OCI-LY3 (cell line): ENCODE measurements around the gene SULT2A1.
"Not testable (repeated sequence)": the region's sequence is repeated elsewhere in the genome, so short reads cannot be mapped to it uniquely, and the experiment has no call there.

Experiments used
- H2AFZ ChIP-seq: fragments of 200-600, 300-600 bp; shearing (Covaris generic); 2 replicates; pipeline ENCODE4 v1.6.0; 2014; ENCODE audit warnings: antibody characterized with exemption, low read depth, low read length
- H3K27ac ChIP-seq: fragments of 200-600, 300-600 bp; sonication (generic); 2 replicates; pipeline ENCODE4 v1.5.1; 2014; ENCODE audit warnings: mild to moderate bottlenecking, low read length, moderate library complexity, mixed read lengths
- H3K27me3 ChIP-seq: fragments of 200-600, 300-600 bp; sonication (generic); 2 replicates; pipeline ENCODE4 v1.6.1; 2014; ENCODE audit warnings: low read depth, low read length, mixed read lengths
- H3K36me3 ChIP-seq: fragments of 200-600, 300-600 bp; sonication (generic); replicated peaks from 2 replicates; pipeline ENCODE3; 2014; ENCODE audit warnings: low read depth, low read length, mixed read lengths
- H3K4me1 ChIP-seq: fragments of 300-600, 200-600 bp; sonication (generic); 2 replicates; pipeline ENCODE4 v1.6.1; 2014; ENCODE audit warnings: low read length, mixed read lengths
- H3K4me2 ChIP-seq: fragments of 200-600, 300-600 bp; sonication (generic); 2 replicates; pipeline ENCODE4 v1.6.1; 2014; ENCODE audit warnings: low read length, mixed read lengths
- H3K4me3 ChIP-seq: fragments of 300-600, 200-600 bp; sonication (generic); 2 replicates; pipeline ENCODE4 v1.5.1; 2014; ENCODE audit warnings: antibody characterized with exemption, mild to moderate bottlenecking, low read length, moderate library complexity
- H3K79me2 ChIP-seq: fragments of 300-600, 200-600 bp; shearing (Covaris generic); 2 replicates; pipeline ENCODE4 v1.6.1; 2014; ENCODE audit warnings: mild to moderate bottlenecking, low read length, mixed read lengths
- H3K9ac ChIP-seq: fragments of 300-600, 200-600 bp; shearing (Covaris generic); 2 replicates; pipeline ENCODE4 v1.6.0; 2014; ENCODE audit warnings: mild to moderate bottlenecking, low read length, moderate library complexity
- H3K9me3 ChIP-seq: fragments of 200-600, 300-600 bp; shearing (Covaris generic); 2 replicates; pipeline ENCODE4 v1.6.1; 2014; ENCODE audit warnings: low read length, mixed read lengths; ENCODE audit not compliant: insufficient read depth
- H4K20me1 ChIP-seq: fragments of 200-600, 300-600 bp; sonication (generic); 2 replicates; pipeline ENCODE4 v1.6.1; 2016; ENCODE audit warnings: low read length, mixed read lengths; ENCODE audit not compliant: insufficient read depth
- CTCF ChIP-seq: fragments of 200-600, 300-600 bp; sonication (generic); IDR thresholded peaks from 2 replicates; pipeline ENCODE4 v1.5.1; 2014; ENCODE audit warnings: antibody characterized with exemption, low read length, low read depth
- EZH2phosphoT487 ChIP-seq: fragments of 200-600 bp; shearing (Covaris generic); IDR thresholded peaks from 2 replicates; pipeline ENCODE4 v1.6.1; 2018; ENCODE audit warnings: antibody characterized with exemption, mixed run types, low read depth

The SULT2A1 gene

GRCh38 chr19:47886010-47886559 is at the start of gene SULT2A1:
TSS of gene SULT2A1 (minus strand) at chr19:47886315. CDS start at chr19:47886257, 58 bp downstream.
- Histone ChIP-seq H3K4me2 (no peak within 1 kb of the TSS), H2AFZ (no peak within 1 kb of the TSS), H3K79me2 (no peaks in the 10 kb centered on the region), H3K27ac (no peak within 1 kb of the TSS), H3K4me3 (no peak within 1 kb of the TSS), H3K27me3 (peaks cover 22% of the 10 kb centered on the region), H3K36me3 (no peaks in the 10 kb centered on the region), H3K9me3 (no peaks in the 10 kb centered on the region), H3K9ac (no peak within 1 kb of the TSS), H4K20me1 (no peaks in the 10 kb centered on the region), H3K4me1 (no peaks in the 10 kb centered on the region)
- TF ChIP-seq EZH2phosphoT487 (no peak), CTCF (no peak)

- H3K36me3 ChIP-seq, H3K4me3 ChIP-seq, H3K27ac ChIP-seq, H3K79me2 ChIP-seq, H3K4me1 ChIP-seq, H3K27me3 ChIP-seq, H3K4me2 ChIP-seq, H2AFZ ChIP-seq, H3K9ac ChIP-seq, H4K20me1 ChIP-seq, H3K9me3 ChIP-seq: not testable (repeated sequence)
Measured at GRCh38 chr19:47928581-47928980, 42.5 kb upstream of the SULT2A1 start.

GRCh38 chr19:47920107-47920506 is 34.0 kb upstream of the SULT2A1 start:
- not testable (repeated sequence) for H3K27ac ChIP-seq, H3K9me3 ChIP-seq, H4K20me1 ChIP-seq, H3K9ac ChIP-seq, H3K4me3 ChIP-seq, H3K4me2 ChIP-seq, H3K27me3 ChIP-seq, H3K4me1 ChIP-seq, H2AFZ ChIP-seq, H3K79me2 ChIP-seq, H3K36me3 ChIP-seq

- H3K79me2 ChIP-seq, H3K9me3 ChIP-seq, H3K36me3 ChIP-seq, H3K27ac ChIP-seq, H3K4me2 ChIP-seq, H3K4me3 ChIP-seq, H3K27me3 ChIP-seq, H2AFZ ChIP-seq, H3K4me1 ChIP-seq, H3K9ac ChIP-seq, H4K20me1 ChIP-seq: not testable (repeated sequence)
Measured at GRCh38 chr19:47910191-47910590, 24.1 kb upstream of the SULT2A1 start.

GRCh38 chr19:47909350-47909749 is 23.2 kb upstream of the SULT2A1 start:
- H3K4me1 ChIP-seq: not testable (repeated sequence)

GRCh38 chr19:47901370-47901769 is 15.3 kb upstream of the SULT2A1 start:
- H2AFZ ChIP-seq: no peak overlapping the region
- H3K4me2 ChIP-seq: no peak overlapping the region
- no peaks in the 10 kb centered on the region for H3K9me3 ChIP-seq
- no peaks in the 10 kb centered on the region for H4K20me1 ChIP-seq
- no peaks in the 10 kb centered on the region for H3K4me1 ChIP-seq
- H3K27me3 ChIP-seq: peaks cover 5% of the 10 kb centered on the region; the same call in 1 of the 2 replicates
- no peak overlapping the region for H3K4me3 ChIP-seq
- no peaks in the 10 kb centered on the region for H3K36me3 ChIP-seq
- no peak overlapping the region for H3K27ac ChIP-seq
- no peak overlapping the region for H3K9ac ChIP-seq
- H3K79me2 ChIP-seq: no peaks in the 10 kb centered on the region
- TF ChIP-seq CTCF (no peak), EZH2phosphoT487 (no peak)

More at GRCh38 chr19:47909350-47909749, 23.2 kb upstream of the SULT2A1 start:
- not testable (repeated sequence) for H4K20me1 ChIP-seq, H3K4me2 ChIP-seq, H2AFZ ChIP-seq, H3K4me3 ChIP-seq, H3K27me3 ChIP-seq, H3K36me3 ChIP-seq, H3K27ac ChIP-seq, H3K79me2 ChIP-seq, H3K9ac ChIP-seq, H3K9me3 ChIP-seq
